NCI-H774 (cell line): ENCODE measurements around the gene STK10.
"Not testable (repeated sequence)": the region's sequence is repeated elsewhere in the genome, so short reads cannot be mapped to it uniquely, and the experiment has no call there.

Experiments used
- DNase-seq: peaks from one replicate; lab custom pipeline; 2025; lab: John Stamatoyannopoulos, UW

The STK10 gene

DNA sequence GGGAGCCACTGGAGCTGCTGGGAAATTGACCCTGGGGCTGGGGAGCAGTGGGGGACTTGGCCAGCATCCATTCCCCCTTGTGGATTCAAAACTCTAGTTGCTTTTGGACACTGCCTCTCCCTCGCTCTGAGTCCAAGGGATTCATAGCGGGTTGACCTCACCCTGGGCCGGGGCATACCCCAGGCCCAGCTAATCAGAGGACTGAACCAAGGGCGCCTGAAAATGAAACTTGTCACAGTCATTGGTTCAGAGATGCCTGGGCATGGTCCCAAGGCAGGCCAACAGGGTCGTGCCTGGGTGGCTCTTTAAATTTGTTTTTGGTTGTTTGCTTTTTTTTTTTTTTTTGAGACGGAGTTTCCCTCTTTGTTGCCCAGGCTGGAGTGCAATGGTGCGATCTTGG is 22.6 kb downstream of the STK10 start:
- DNase-seq = no peak

DNA sequence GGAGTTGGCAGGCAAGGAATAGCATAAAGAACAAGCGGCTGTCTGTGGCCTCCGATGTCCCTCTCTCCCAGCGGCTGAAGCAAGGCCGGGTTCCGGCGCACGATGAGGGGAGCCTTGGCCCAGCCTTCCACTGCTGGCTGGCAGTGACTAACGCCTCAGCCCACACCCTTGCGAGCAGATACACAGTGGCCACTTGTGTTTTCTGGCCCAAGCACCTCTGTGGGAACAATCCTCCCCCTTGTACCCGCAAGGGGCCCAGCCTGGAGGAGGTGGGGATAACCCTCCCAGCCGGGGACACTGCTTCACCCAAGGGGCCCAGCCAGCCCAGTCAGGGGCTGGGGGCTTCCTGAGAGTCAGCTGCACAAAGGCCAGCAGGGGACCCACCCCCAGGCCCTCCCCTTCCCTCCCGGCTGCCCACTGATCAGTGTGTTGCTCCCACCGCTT is 23.2 kb downstream of the STK10 start:
- no peak for DNase-seq

DNA sequence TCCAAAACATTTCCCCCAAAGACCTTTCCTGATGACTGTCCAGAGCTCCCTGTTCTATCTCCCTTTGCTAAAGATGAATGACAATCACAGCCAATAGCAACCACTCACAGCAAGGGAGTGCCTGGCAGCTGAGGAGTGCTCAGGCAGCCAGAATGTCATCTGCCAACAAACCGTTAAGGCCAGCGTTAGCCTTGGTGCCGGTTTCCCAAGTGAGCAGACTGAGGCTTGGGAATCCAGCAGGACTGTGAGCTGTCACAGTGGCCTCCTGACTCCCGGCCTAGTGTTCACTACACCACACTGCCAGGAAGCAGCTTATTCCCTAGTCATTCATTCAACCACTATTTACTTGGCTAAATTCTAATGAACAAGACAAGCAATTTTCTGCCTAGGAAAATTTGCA is 24.7 kb downstream of the STK10 start:
- DNase-seq = no peak

DNA sequence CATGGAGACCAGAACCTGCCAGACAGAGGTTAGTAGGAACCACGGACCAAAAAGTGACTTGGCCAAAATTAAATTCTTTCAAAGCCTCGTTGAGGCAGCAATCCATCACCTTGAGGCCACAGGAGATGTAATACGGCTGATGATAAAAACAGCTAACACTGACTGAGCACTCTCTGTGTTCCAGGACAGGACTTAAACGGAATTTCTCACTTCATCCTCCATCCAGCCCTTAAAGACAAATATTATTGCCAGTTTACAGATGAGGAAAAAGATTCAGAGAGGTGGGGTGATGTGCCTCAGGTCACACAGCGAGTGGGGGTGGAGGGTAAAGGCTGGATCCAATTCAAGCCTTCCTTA is 25.1 kb downstream of the STK10 start:
- no peak for DNase-seq

DNA sequence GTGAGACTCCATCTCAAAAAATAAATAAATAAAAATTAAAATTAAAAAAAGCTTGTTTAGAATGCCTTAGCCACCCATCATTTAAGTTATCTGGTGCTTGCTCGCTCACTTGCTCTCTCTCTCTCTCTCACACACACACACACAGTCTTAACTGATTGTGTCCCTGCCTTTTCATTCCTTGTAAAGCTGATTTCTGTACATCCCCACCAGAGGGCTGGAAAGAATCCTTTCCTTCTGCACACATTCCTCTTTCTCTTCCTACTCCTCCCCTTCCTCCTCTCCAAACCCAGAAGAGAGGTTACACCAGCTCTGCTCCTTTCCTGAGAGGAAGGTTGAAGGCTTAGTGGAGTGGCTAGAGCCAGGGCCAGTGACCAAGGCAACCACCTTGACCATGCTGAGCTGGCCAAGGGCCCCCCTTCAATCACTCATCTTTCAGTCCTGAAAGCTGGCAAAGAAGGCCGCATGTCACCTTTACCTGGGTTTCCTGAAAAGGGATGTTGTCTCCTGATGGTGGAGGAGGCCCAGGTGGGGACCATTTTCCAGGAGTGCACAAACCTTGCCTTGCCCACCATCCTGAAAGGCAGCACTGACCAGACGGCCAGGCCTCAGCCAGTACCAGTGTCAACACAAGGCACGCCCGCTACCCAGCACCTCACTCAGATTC is 25.6 kb downstream of the STK10 start:
- DNase-seq = no peak

DNA sequence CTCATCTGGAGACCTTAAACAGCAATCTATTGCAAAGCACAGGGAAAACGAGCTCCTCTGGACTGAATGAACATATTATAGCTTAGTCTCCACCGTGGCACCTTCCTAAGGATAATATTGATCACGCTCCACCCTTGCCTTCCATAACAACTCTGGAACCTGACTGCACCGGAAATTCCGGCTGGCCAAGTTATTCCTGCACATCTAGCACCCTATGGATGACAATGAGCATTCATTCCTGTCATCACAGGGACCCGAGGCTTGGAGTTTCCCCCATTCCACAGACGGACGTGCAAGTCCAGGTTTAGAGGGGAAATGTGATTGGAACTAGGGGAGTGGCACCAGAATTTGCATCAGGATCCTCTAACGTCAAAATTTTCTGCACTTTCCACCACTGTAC is 27.5 kb downstream of the STK10 start:
- DNase-seq = no peak

DNA sequence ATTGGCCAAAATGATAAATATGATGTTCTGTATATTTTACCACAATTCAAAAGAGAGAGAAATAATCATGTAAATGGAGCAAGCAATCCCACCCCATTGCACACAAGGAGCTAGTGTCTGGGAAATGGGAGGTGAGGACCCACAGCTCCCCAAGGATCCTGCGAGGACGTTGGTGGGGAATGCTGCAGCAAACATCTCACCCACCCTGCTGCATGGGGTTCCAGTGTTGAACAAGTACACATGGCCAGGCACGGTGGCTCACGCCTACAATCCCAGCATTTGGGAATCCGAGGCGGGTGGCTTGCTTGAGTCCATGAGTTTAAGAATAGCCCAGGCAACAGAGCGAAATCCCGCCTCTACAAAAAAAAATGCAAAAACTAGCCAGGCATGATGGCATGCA is 29.0 kb downstream of the STK10 start:
- DNase-seq = no peak

DNA sequence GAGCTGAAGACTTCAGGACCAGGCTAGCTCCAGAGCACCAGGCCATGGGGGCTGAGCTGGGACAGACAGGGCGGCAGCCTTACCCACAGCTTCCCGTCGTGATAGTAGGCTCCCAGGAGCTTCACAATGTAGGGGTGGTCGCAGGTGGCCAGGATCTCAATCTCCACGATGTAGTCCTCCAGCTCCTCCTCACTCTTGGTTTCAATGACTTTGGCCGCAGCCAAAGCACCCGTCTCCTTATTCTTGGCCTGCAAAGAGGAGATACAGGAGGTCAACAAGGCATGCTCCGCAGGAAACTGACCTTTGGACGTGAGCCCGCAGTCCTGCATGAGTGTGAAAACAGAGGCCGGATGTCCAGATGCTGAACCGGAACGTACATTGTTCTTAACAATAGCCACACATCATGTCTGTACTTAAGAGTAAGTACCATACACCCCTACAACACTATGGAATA is 31.5 kb downstream of the STK10 start:
- no peak for DNase-seq

DNA sequence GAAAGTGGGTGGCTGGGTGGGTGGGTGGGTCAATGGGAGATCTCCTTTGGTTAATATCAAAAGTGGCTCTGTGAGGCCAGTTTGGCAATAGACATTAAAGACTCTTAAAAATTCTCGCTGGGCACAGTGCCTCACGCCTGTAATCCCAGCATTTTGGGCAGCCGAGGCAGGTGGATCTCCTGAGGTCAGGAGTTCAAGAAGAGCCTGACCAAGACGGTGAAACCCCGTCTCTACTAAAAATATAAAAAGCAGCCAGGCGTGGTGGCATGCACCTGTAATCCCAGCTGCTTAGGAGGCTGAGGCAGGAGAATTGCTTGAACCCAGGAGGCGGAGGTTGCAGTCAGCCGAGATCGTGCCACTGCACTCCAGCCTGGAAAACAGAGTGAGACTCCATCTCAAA is 32.9 kb downstream of the STK10 start:
- not testable (repeated sequence) for DNase-seq

DNA sequence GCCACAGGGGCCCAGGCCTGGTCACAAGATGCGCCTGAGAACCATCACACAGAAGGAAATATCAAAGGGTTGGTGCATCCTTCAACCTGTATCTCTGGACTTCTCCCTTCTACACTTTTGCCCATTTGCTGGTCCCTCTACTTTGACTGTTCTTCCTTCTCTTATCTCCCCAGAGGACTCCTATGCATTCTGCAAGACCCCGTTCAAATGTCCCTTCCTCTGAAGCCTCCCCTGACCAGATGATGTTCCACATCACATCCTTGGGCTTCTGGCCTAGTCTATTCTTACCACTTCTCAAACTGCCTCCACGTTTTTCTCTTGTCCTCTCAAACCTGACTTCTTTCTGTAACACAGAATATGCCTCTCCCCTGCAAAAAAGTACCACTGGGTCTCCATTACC is 34.3 kb downstream of the STK10 start:
- DNase-seq = no peak

DNA sequence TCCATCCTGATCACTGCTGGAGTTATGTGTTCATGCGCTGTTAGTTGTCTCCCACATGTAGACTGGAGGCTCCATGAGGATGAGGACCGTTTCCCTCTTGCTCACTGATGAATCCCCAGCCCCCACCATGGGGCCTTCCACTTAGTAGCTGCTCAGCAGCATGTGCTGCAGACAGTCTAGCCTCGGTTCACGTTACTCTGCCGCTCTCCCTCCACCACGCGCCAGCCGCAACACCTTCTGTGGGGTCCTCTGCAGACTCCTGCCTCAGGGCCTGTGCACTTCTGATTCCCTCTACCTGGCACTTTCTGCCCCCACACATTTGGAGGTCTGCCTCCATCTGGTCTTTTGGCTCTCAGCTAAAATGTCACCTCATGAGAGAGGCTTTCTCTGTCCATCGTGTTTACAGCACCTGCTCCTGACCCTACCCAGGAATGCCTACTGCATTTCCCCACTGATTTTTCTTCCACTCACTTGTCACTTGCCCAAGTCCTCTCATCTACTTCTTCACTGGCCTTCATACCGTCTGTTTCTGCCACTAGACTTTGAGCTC is 36.3 kb downstream of the STK10 start:
- no peak for DNase-seq

DNA sequence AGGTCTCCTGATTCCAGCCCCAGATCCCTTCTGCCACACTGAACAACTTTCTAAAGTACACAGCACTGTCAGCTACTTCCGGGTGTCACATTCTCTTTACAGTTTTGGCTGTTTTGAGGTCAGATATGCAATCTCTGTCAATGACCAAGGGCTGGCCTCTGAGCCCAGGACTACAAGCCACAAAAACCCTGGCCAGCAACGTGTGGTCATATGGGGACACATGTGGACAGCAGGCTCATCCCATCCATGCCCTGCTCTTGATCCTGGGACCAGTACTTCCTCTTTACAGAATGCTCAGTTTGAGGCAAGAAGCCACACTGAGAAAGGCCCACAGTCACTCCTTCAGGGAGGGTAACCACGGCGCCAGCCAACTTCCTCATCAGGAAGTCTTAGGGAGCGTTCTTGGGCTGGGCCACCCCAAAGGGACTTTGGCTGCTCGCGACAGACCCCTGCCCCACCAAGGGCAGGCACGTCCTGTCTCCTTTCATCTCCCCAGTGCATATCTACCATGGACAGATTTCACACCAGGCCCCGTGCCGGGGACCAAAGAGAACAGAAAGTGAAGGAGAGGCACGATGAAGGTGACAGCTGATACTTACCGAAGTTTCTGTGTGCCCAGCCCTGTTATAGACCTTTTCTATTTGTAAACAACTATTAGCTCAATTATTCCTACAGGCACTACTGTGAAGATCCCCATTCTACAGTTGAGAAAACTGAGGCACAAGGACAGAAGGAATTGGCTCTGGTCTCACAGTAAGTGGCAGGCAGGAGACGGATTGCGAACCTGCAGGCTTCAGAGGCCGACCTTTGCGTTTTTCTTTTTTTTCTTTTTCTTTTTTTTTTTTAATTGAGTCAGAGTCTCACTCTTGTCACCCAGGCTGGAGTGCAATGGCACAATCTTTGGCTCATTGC is 37.3 kb downstream of the STK10 start:
- no peak for DNase-seq

DNA sequence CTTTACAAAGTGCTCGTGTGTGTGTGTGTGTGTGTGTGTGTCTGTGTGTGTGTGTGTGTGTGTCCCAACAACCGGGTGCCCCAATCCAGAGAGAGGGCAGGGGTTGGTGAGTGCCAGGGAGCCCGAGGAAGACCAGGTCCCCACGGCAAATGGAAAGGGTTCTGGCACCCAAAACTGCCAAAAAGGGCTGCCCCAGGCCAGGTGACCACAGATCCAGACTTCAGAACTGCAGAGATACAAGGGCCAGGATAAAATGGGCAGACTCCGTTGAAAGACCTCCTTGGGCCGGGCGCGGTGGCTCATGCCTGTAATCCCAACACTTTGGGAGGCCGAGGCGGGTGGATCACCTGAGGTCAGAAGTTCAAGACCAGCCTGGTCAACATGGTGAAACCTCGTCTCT is 38.5 kb downstream of the STK10 start:
- DNase-seq = not testable (repeated sequence)

DNA sequence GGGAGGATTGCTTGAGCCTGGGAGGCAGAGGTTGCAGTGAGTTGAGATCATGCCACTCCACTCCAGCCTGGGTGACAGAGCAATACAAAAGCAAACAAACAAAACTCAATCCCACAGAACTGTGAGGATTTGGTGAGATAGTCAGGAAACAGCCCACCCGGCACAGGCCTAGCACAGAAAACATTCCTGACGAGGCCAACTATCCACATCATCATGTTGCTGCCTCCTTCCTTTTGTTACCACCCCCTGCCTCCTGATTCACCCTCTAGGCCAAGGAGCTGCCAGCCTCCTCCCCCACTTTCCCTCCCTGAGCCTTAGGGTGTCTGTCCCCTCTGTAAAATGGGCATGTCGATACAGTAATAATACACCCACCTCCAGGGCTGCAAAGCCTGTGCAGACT is 39.0 kb downstream of the STK10 start:
- no peak for DNase-seq

DNA sequence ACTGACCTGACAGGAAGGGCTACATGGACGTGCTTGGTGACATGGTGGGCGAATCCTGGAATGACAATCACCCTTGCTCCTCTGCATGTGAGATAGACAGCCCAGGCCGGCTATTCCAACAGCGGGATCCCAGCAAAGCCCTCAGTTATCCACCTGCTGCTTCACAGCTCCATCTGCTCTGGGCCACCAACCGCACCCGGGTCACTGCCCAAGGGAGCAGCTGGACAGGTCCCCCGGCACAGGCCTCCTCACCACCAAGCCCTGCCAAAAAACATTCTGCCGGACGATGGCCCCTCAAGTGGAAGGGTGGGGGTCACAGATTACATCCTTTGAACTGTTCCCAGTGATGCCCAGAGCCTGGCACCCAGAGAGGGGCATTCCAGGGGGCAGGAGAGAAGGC is 39.6 kb downstream of the STK10 start:
- no peak for DNase-seq

DNA sequence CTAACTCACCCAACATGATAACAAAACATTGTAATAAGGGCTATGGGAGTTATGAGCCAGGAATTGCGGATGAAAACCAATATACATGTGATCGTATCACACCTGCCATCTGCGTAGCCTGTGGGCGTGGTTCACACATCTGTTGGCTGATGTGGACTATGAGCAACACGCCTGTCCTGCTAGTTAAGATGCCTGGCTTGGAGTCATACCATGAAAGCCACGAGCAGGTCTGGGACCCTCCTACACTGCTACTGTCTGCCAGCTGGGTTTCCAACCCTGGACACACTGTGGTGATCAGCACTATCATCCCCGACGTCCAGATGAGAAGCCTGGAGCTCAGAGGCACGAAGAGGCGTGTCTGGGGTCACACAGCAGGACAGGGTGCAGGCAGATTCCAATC is 40.2 kb downstream of the STK10 start:
- DNase-seq = no peak

DNA sequence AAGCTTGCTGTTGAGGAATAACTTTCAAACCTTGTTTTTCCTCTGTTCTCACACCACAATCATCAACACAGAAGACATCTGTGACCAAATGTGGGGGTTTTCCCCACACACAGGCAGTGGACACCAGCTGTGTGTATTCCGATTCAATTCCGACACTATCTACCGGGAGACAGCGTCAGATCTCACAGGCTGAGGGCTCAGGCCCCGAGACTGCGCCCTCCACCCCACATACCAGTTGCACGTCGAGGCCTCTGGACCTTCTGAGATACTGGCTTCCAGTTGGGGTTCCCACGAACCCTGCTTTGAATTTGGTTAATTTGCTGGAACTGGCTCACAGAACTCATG is 41.3 kb downstream of the STK10 start:
- no peak for DNase-seq

DNA sequence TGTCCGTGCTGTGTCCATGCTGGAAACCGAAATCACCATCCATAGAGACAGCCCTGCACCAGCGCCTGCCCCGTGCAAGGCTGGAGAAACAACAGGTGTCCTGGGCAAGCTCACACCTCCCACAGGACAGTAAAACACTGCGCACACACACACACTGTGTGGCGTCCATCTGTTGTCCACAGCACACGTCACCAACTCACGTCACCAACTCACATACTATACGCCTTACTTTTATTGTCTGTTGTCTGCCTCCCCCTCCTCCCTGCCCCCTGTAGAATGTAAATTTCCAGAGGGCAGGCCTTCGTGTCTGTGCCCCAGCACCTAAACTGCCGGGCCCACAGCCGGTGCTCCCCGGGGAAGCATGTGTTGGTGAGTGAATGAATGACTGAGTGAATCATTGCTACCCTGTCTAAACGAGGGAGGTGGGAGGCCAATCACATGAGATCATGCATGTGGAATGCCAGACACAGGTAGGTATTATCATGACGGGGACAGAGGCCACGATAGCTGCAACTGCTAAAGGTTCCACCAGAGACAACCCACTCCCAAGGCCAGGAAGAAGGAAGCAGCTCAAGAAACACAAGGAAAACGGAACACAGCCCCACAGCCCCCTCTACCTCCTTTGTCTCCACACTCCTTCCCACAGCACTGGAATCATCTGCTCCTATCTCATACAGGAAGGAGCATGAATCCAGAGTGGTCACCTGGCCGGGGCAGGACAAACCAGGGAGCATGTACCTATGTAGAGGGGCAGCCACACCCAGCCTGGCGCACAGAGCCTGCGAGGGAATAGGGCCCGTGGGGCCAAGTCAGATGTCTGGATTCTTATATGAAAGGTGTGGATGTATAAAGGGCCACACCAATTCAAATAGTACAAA is 41.9 kb downstream of the STK10 start:
- no peak for DNase-seq

DNA sequence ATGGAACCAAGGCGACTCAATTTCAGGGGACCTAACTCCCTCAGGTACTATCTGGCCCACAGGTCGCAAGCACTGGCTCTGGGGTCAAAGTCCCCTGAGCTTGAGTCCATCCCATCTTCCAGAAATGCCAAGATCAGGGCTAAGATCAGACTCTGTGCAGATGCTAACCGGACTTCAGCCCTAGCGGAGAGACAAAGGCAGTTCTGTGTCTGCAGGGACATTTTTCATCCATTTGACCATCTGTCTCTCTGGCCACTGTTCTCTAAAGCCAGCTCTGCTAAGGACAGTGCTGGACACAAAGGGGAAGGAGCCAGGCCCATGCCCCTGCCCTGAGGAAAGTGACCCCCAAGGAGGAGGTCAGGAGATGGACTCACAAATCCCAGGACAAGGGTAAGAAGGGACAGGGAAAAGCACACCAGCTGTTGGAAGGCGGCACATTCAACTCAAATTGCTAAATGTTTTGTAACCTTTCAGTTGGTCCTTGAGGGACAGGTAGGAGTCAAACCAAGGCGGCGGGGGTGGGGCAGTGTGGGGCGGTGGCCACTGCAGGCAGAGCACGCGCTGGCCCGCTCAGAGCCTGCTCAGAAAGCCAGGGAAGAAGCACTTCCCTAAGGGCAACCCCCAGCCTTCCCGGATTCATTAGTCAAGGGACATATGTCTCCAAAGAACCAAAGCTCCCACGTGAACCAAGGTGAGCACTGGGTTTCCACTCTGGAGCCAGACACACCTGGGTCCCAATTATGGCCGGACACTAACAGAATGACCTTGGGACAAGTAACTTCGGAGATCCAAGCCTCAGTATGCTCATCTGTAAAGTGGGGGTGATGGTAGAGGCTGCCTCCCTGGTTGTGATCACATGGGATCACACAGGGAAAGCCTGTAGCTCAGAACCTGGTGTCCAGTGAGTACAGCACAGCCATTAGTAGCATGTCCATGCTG is 42.8 kb downstream of the STK10 start:
- no peak for DNase-seq

DNA sequence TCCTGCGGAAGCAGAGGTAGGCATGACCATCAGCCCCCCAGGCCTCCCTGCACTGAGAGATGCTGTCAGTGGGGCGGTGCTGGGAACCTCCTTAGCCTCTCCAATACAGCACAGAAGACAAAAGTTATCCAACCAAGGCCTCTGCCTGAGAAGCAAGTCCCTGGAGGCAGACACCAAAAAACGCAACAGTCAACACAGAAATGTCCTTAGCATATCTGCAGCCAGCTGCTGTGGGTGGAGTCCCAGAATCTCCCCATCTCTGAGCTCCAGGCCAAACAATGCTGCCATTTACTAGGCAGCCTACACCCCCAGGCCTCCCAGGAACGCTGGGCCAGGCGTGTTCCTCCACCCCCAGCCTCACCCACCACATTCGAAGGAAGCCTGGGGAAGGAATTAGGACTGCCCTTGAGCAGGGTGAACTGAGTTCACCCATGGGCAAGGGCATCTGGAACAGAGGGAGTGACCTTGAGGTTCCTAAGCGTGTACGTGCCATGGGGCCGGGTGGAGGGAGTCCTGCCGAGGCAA is 43.7 kb downstream of the STK10 start:
- no peak for DNase-seq

DNA sequence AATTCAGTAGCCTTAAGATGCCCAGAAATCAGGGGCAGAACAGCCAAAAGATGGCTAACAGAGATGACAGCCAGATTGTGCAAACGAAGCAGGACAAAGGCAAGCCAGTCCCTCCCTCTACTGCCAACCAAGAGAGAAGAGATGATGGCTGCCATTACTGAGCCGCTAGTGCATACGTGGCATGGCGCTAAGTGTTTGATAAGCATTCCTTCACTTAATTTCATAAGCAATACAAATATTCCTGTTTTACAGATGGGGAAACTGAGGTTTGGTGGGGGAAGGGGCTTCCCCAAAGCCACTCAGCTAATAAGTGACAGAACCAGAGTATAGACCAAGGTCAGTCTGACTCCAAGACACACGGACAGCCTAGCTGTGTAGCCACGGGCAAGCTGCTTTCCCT is 44.1 kb downstream of the STK10 start:
- DNase-seq = no peak
